MCF 10A (cell line): Measurements from ENCODE around the gene AATK. TPM values are rescaled to one million over a fixed set of nuclear protein-coding genes. Genes with fewer than 3 reads are reported as not detected.

Experiments used
- BruUV-seq: library from RNA; stranded (reverse); fragments of 400-500 nt; replicated peaks from 2 replicates; lab custom pipeline; 2021; lab: Mats Ljungman, UMichigan
- CTCF ChIA-PET: fragments of 300-600 bp; sonication (Branson Sonifier 250); formaldehyde crosslinking; extraction: SDS; loops from one replicate; lab custom pipeline; 2021; ENCODE audit warnings: antibody characterized with exemption, inconsistent platforms; lab: Yijun Ruan, JAX
- POLR2A ChIA-PET: fragments of 300-600, 350-650 bp; sonication (Branson Sonifier 250); formaldehyde crosslinking; extraction: SDS; loops from one replicate; lab custom pipeline; 2020; ENCODE audit warnings: antibody characterized with exemption, inconsistent platforms; lab: Yijun Ruan, JAX
- DNase-seq: peaks from one replicate; pipeline ENCODE4 v3.0.0-alpha.2; 2018; ENCODE audit not compliant: unreplicated experiment
- H3K27ac Mint-ChIP-seq: one replicate; pipeline ENCODE4 v1.8.0; 2022; ENCODE audit warnings: mild to moderate bottlenecking, low read depth, mixed read lengths; ENCODE audit not compliant: unreplicated experiment
- H3K27me3 Mint-ChIP-seq: one replicate; pipeline ENCODE4 v1.8.0; 2022; ENCODE audit warnings: mixed read lengths; ENCODE audit not compliant: insufficient read depth, unreplicated experiment
- H3K36me3 Mint-ChIP-seq: one replicate; pipeline ENCODE4 v1.8.0; 2022; ENCODE audit warnings: mild to moderate bottlenecking, moderate library complexity, mixed read lengths; ENCODE audit not compliant: insufficient read depth, unreplicated experiment
- H3K4me1 Mint-ChIP-seq: one replicate; pipeline ENCODE4 v1.8.0; 2022; ENCODE audit warnings: mixed read lengths; ENCODE audit not compliant: insufficient read depth, unreplicated experiment
- H3K4me3 Mint-ChIP-seq: one replicate; pipeline ENCODE4 v1.8.0; 2022; ENCODE audit warnings: mild to moderate bottlenecking, moderate library complexity, mixed read lengths; ENCODE audit not compliant: unreplicated experiment
- H3K9me3 Mint-ChIP-seq: one replicate; pipeline ENCODE4 v1.8.0; 2022; ENCODE audit warnings: mixed read lengths; ENCODE audit not compliant: unreplicated experiment
- CTCF ChIP-seq: fragments of 200-600 bp; IDR thresholded peaks from one replicate; pipeline ENCODE4 v1.8.0; 2022; ENCODE audit warnings: antibody characterized with exemption, mild to moderate bottlenecking; ENCODE audit not compliant: unreplicated experiment
- intact Hi-C: fragments of 100-400 bp; cut with micrococcal nuclease; formaldehyde crosslinking; loops from 2 replicates; pipeline ENCODE4 v1.14.1; 2022
- total RNA-seq: library from RNA; stranded (reverse); gene quantifications from 2 replicates; pipeline ENCODE4 v1.2.3, GENCODE V29; 2022

Gene AATK
- total RNA-seq, 1 experiment from 2014 or later, result 1.4 TPM

- CTCF ChIA-PET, result interaction anchor here (1.1 kb wide), 1 partner anchor 51 kb away, joined by 4 read pairs; no protein-coding TSS in a partner anchor
- no peak overlapping the region for H3K27ac Mint-ChIP-seq
- no peaks in the 10 kb centered on the region for H3K4me1 Mint-ChIP-seq
- POLR2A ChIA-PET, result interaction anchor here (0.7 kb wide), 1 partner anchor 776 kb away, joined by 3 read pairs; no protein-coding TSS in a partner anchor
- no peak for TF ChIP-seq CTCF
- H3K36me3 Mint-ChIP-seq, result peaks cover 8% of the 10 kb centered on the region
- DNase-seq, result no peak
- BruUV-seq, result no TSS peak
- no peak overlapping the region for H3K4me3 Mint-ChIP-seq
- intact Hi-C loops, result no loop called here
- no peaks in the 10 kb centered on the region for H3K27me3 Mint-ChIP-seq
- no peaks in the 10 kb centered on the region for H3K9me3 Mint-ChIP-seq
Measured at GRCh38 chr17:81193470-81194224, 27.6 kb upstream of the AATK start.

GRCh38 chr17:81193051-81193410, 27.0 kb upstream of the AATK start:
- Mint-ChIP-seq H3K4me3 (no peak overlapping the region), H3K27me3 (no peaks in the 10 kb centered on the region), H3K27ac (no peak overlapping the region), H3K36me3 (peaks cover 5% of the 10 kb centered on the region), H3K4me1 (no peaks in the 10 kb centered on the region), H3K9me3 (no peaks in the 10 kb centered on the region)
- POLR2A ChIA-PET, result interaction anchor here (0.7 kb wide), 1 partner anchor 775 kb away, joined by 3 read pairs; no protein-coding TSS in a partner anchor
- TF ChIP-seq CTCF, result no peak
- CTCF ChIA-PET, result no interaction called here
- intact Hi-C loops, result no loop called here
- no TSS peak for BruUV-seq
- DNase-seq, result no peak

GRCh38 chr17:81192386-81193050, 26.5 kb upstream of the AATK start:
- no TSS peak for BruUV-seq

More at GRCh38 chr17:81192386-81193050, 26.5 kb upstream of the AATK start:
- Mint-ChIP-seq H3K4me1 (no peaks in the 10 kb centered on the region), H3K27ac (no peak overlapping the region), H3K36me3 (peaks cover 5% of the 10 kb centered on the region), H3K27me3 (no peaks in the 10 kb centered on the region), H3K4me3 (no peak overlapping the region), H3K9me3 (no peaks in the 10 kb centered on the region)
- ChIA-PET POLR2A (interaction anchor here (0.7 kb wide), 1 partner anchor 775 kb away, joined by 3 read pairs; no protein-coding TSS in a partner anchor), CTCF (no interaction called here)
- intact Hi-C loops, result no loop called here
- DNase-seq, result no peak
- no peak for TF ChIP-seq CTCF
